IPS-20b (cell line): ENCODE data around the gene A4GALT.
"Not testable (repeated sequence)": the region's sequence is repeated elsewhere in the genome, so short reads cannot be mapped to it uniquely, and the experiment has no call there.

Experiments
- H3K27ac ChIP-seq: one replicate; pipeline ENCODE4 v1.5.1; 2013; ENCODE audit warnings: low read length
- H3K27me3 ChIP-seq: 2 replicates; pipeline ENCODE4 v1.6.1; 2013; ENCODE audit warnings: mild to moderate bottlenecking, low read length, inconsistent platforms; ENCODE audit not compliant: insufficient read depth
- H3K36me3 ChIP-seq: 2 replicates; pipeline ENCODE4 v1.6.1; 2013; ENCODE audit warnings: low read depth, mild to moderate bottlenecking, inconsistent platforms, low read length, moderate library complexity; ENCODE audit not compliant: insufficient read depth
- H3K4me1 ChIP-seq: 2 replicates; pipeline ENCODE4 v1.6.1; 2013; ENCODE audit warnings: mild to moderate bottlenecking, control low read depth, inconsistent platforms, low read length, moderate library complexity; ENCODE audit not compliant: insufficient read depth
- H3K4me3 ChIP-seq: 2 replicates; pipeline ENCODE4 v1.5.1; 2013; ENCODE audit warnings: mild to moderate bottlenecking, low read length, inconsistent platforms
- H3K9ac ChIP-seq: 2 replicates; pipeline ENCODE4 v1.6.1; 2013; ENCODE audit warnings: low read depth, mild to moderate bottlenecking, inconsistent platforms, low read length, moderate library complexity
- H3K9me3 ChIP-seq: 2 replicates; pipeline ENCODE4 v1.6.1; 2013; ENCODE audit warnings: mild to moderate bottlenecking, low read depth, low read length, inconsistent platforms; ENCODE audit not compliant: insufficient read depth

The A4GALT gene

DNA sequence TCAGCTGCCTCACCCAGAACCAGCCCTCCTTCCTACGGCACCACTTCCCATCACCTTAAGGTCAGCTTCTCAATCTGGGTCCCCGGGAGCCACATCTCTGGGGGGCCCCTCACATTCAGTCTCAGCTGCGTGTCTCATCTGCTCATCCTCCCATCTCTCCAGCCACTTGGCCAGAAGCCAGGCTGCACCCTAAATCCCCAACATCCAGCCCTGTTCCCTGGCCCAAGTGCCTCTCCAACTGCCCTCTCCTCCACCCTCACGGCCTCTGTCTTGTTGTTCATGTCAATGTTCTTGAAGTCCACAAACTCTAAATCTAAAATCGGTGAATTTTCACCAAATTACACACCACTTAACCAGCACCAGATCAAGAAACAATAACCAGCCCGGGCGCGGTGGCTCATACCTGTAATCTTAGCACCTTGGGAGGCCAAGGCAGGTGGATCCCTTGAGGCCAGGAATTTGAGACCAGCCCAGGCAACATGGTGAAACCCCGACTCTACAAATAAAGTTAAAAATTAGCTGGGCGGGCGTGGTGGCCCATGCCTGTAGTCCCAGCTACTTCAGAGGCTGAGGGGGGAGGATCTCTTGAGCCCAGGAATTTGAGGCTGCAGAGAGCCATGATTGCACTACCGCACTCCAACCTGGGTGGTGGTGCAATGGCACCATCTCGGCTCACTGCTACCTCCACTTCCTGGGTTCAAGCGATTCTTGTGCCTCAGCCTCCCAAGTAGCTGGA is 33.7 kb downstream of the A4GALT start:
- Histone ChIP-seq H3K27me3 (no peaks in the 10 kb centered on the region), H3K4me1 (peaks cover 4% of the 10 kb centered on the region; the same call in 1 of the 2 replicates), H3K9me3 (no peaks in the 10 kb centered on the region), H3K27ac (no peak overlapping the region), H3K4me3 (no peak overlapping the region), H3K36me3 (no peaks in the 10 kb centered on the region), H3K9ac (no peak overlapping the region)

DNA sequence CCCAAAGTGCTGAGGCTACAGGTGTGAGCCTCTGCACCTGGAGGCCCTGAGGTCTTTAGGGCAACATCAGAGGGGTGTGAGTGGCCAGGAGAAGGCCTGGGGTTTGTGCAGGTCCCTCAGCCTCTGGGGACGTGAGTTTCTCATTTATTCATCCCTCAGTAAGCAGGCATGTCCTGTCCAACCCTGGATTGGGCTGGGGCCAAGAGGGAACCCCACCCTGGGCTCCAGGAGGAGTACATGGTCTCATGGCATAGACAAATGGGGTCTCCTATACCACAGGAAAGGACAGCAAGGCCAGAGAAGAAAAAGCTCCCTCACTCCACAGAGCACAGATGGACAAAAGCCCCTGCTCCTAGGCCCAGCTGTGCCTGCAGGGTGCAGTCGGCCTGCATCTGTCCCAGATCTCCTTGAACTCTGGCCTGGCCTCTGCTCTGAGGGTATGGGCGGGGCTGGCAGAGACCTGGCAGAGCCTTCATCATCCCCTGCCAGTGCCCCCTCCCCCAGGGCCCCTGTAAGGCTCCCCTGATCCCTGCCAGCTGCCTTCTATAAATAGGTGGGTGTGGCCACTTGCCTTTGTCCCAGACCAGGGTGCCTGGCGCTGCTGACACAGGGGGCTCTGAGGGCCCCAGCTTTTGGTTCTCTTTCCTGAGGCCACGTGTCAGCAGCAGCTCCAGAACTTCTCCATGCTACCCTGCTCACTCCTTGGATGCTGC is 34.6 kb downstream of the A4GALT start:
- no peak overlapping the region for H3K27ac ChIP-seq
- peaks cover 4% of the 10 kb centered on the region; the same call in 1 of the 2 replicates for H3K4me1 ChIP-seq
- no peaks in the 10 kb centered on the region for H3K36me3 ChIP-seq
- H3K27me3 ChIP-seq, result no peaks in the 10 kb centered on the region
- H3K9me3 ChIP-seq, result no peaks in the 10 kb centered on the region
- no peak overlapping the region for H3K9ac ChIP-seq
- no peak overlapping the region for H3K4me3 ChIP-seq

DNA sequence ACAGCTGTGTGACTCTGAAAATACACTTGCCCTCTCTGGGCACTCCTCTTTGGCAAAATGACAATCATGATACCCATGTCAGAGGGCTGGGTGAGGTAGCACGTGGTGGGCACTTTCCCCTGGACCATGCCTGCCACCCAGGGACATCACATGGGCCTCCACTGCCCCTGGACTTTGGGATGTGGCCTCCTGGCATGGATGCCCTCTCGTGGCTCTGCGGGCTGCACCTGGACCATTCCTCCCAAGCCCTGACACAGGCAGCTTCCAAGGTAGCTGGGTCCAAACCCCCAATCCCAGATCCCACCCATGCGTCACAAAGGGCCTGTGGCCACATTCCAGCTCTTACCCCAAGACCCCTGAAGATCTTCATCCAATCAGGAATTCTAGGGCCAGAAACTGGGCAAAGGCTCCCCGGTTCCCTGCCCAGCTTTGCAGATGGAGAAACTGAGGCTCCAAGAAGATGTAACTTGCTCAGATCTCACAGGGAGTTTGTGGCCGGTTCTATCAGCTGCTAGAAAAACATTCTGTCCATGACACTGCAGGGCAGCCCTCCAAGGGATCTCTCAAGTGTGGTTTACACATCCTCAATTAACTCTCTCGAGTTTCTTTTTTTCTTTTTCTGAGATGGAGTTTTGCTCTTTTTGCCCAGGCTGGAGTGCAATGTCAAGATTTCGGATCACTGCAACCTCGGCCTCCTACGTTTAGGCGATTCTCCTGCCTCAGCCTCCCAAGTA is 36.0 kb downstream of the A4GALT start:
- Histone ChIP-seq H3K4me1 (peaks cover 4% of the 10 kb centered on the region; the same call in 1 of the 2 replicates), H3K27me3 (no peaks in the 10 kb centered on the region; the same call in 1 of the 2 replicates), H3K9ac (no peak overlapping the region), H3K9me3 (no peaks in the 10 kb centered on the region), H3K27ac (no peak overlapping the region), H3K4me3 (no peak overlapping the region), H3K36me3 (no peaks in the 10 kb centered on the region)

DNA sequence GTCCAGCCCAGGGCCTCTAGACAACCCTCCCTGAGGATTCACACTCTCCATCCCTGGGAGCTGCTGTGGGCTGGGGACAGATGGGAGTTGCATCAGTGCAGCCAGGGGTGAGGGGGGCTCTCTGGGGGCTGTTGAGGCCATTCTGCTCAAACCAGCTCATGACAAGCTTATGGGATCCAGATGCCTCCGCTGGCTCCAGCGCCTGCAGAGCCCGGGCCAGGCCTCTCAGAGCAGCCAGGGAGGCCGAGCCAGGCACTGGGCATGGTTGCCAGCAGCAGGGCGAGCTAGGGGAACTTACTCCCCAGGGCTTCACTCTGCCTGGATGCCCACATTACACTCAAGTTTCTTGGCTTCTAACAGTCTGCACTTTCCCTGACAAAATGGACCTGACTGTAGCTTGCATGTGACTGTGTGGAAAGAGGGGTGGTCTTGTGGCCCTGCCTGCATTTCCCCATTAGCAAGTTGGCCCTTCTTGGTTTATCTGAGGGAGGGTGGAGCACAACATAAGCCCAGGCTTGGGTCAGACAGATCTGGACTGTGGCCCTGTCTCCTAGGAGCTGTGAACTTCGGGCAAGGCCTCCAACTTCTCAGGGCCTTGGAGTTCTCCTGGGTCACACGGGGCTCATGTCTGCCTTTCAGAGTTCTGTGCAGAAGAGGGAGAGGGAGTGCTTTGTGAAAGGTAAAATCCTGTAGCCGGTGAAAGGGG is 36.9 kb downstream of the A4GALT start:
- Histone ChIP-seq H3K9ac (no peak overlapping the region), H3K27ac (no peak overlapping the region), H3K36me3 (no peaks in the 10 kb centered on the region), H3K9me3 (peaks cover 2% of the 10 kb centered on the region; the same call in 1 of the 2 replicates), H3K27me3 (no peaks in the 10 kb centered on the region; the same call in 1 of the 2 replicates), H3K4me1 (peaks cover 3% of the 10 kb centered on the region; the same call in 1 of the 2 replicates), H3K4me3 (no peak overlapping the region)

GRCh38 chr22:42682113-42682851 is 38.4 kb downstream of the A4GALT start:
- Histone ChIP-seq H3K36me3 (no peaks in the 10 kb centered on the region), H3K27me3 (no peaks in the 10 kb centered on the region; the same call in 1 of the 2 replicates), H3K27ac (no peak overlapping the region), H3K9ac (no peak overlapping the region), H3K9me3 (peaks cover 8% of the 10 kb centered on the region; the same call in 1 of the 2 replicates), H3K4me1 (no peaks in the 10 kb centered on the region), H3K4me3 (no peak overlapping the region)

DNA sequence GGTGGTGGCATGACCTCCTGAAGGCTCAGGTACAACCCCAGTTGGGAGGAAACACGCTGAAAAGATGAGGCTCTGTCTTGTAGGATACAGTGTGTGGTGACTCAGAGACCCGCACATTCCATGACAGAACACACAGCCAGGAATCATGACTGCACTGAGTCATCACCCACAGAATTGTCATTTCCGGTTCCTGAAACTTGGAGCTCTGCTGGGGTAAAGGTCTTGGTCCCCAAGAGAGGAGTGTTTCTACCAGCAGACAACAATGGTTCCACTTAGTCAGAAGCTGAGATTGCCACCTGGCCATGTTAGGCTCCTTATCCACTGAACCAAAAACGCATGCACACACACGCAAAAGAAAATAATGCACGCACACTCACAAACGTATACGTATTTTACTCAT is 40.0 kb downstream of the A4GALT start:
- H3K27me3 ChIP-seq, result no peaks in the 10 kb centered on the region; the same call in 1 of the 2 replicates
- H3K4me1 ChIP-seq, result no peaks in the 10 kb centered on the region
- peaks cover 8% of the 10 kb centered on the region; the same call in 1 of the 2 replicates for H3K9me3 ChIP-seq
- H3K4me3 ChIP-seq, result no peak overlapping the region
- no peak overlapping the region for H3K27ac ChIP-seq
- H3K9ac ChIP-seq, result no peak overlapping the region
- no peaks in the 10 kb centered on the region for H3K36me3 ChIP-seq

DNA sequence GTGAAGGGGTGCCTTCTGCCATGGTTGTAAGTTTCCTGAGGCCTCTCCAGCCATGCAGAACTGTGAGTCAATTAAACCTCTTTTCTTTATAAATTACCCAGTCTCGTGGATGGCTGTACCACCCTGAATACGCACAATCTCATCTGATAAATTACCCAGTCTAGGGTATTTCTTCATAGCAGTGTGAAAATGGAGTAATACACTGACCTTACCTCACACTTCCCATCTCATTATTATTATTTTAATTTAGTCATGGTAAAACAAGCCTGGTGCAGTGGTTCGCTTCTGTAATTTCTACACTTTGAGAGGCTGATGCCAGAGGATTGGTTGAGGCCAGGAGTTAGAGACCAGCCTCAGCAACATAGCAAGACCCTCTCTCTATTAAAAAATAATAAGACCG is 41.0 kb downstream of the A4GALT start:
- H3K4me1 ChIP-seq, result no peaks in the 10 kb centered on the region
- no peaks in the 10 kb centered on the region; the same call in 1 of the 2 replicates for H3K27me3 ChIP-seq
- H3K4me3 ChIP-seq, result no peak overlapping the region
- H3K9ac ChIP-seq, result no peak overlapping the region
- no peaks in the 10 kb centered on the region for H3K36me3 ChIP-seq
- H3K27ac ChIP-seq, result no peak overlapping the region
- peaks cover 8% of the 10 kb centered on the region; the same call in 1 of the 2 replicates for H3K9me3 ChIP-seq

- no peak overlapping the region for H3K27ac ChIP-seq
- no peak overlapping the region for H3K9ac ChIP-seq
- H3K4me1 ChIP-seq, result no peaks in the 10 kb centered on the region
- peaks cover 8% of the 10 kb centered on the region; the same call in 1 of the 2 replicates for H3K9me3 ChIP-seq
- H3K27me3 ChIP-seq, result no peaks in the 10 kb centered on the region; the same call in 1 of the 2 replicates
- H3K36me3 ChIP-seq, result no peaks in the 10 kb centered on the region
- H3K4me3 ChIP-seq, result no peak overlapping the region
These were observed 41.8 kb downstream of the A4GALT start for GRCh38 chr22:42678894-42679293.

- not testable (repeated sequence) for H3K27ac ChIP-seq, H3K4me3 ChIP-seq, H3K9me3 ChIP-seq, H3K4me1 ChIP-seq, H3K36me3 ChIP-seq, H3K9ac ChIP-seq, H3K27me3 ChIP-seq
These were observed 42.7 kb downstream of the A4GALT start for GRCh38 chr22:42677936-42678335.

DNA sequence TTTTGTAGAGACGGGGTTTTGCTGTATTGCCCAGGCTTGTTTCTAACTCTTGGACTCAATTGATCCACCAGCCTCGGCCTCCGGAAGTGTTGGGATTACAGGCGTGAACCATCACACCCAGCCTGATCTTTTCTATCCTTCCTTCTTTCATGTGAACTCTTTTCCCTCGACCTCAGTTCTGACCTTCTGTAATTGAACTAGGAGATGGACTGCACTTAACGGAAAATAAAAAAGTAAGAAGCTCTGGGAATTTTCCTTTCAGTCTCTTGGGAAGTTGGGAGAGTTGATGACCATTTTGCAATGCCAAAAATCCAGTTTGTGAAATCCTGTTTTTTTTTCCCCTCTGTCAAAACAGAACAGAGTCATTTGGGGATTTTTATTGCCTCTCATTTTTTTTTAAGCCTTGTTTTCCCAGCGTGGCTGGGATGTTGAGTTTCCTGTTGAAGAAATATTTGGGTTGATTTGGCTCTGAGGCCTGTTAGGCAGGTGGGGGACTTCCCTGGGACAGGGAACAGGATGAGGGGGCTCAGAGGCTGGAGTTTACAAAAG is 44.5 kb downstream of the A4GALT start:
- H3K4me1 ChIP-seq, result no peaks in the 10 kb centered on the region

More for the DNA sequence above, 44.5 kb downstream of the A4GALT start:
- peaks cover 8% of the 10 kb centered on the region; the same call in 1 of the 2 replicates for H3K9me3 ChIP-seq
- no peaks in the 10 kb centered on the region for H3K36me3 ChIP-seq
- H3K27me3 ChIP-seq, result no peaks in the 10 kb centered on the region; the same call in 1 of the 2 replicates
- no peak overlapping the region for H3K4me3 ChIP-seq
- H3K27ac ChIP-seq, result no peak overlapping the region
- H3K9ac ChIP-seq, result no peak overlapping the region
